H1 (cell line): ENCODE measurements around the gene WWP2.

ENCODE experiments used
- BCL11A ChIP-seq, 2 experiments: IDR thresholded peaks; one replicate each; pipeline ENCODE4 v1.6.1; 2011; ENCODE audit warnings: low read depth in 2 of 2, low read length in 2 of 2, mild to moderate bottlenecking in 2 of 2
- EZH2 ChIP-seq: fragments of 200-600 bp; sonication (generic); IDR thresholded peaks from 2 replicates; pipeline ENCODE4 v1.7.1; 2012; ENCODE audit warnings: low read depth, mild to moderate bottlenecking, moderate library complexity, low read length, inconsistent platforms; ENCODE audit not compliant: severe bottlenecking
- POLR2A ChIP-seq, 2 experiments: IDR thresholded peaks; 1 replicate in 1 of 2; 2 replicates in 1 of 2; pipeline ENCODE4 v1.6.1; 2011; ENCODE audit warnings: low read depth in 2 of 2, low read length in 2 of 2, mild to moderate bottlenecking in 2 of 2; ENCODE audit errors: control extremely low read depth in 1 of 2
- TF ChIP-seq, protein P1 (sequence below): IDR thresholded peaks from 2 replicates; pipeline ENCODE4 v1.6.1; 2011; ENCODE audit warnings: low read depth, mild to moderate bottlenecking, low read length; ENCODE audit not compliant: insufficient read depth
- TF ChIP-seq, protein P2 (sequence below): IDR thresholded peaks from 2 replicates; pipeline ENCODE4 v1.6.1; 2012; ENCODE audit warnings: low read length, inconsistent platforms

DNA sequence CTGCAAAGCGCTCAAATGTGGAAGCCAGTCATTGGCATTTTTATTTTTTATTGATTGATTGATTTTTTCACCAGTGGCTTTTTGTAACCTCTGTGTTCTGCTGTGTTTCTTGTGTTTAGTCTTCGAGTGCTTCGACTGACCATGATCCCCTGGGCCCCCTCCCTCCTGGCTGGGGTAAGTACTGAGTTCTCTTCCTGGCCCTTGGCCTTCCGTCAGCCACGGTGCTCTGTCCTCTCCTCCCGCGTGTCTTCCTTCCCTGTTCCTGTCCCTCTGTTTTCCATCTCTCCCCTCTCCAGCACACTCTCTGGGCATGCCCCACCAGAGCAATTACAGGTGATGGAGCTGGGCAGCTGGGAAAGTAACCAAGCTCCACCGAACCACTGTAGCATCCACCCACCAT, 163.2 kb downstream of the WWP2 start:
- TF ChIP-seq, protein P1, sequence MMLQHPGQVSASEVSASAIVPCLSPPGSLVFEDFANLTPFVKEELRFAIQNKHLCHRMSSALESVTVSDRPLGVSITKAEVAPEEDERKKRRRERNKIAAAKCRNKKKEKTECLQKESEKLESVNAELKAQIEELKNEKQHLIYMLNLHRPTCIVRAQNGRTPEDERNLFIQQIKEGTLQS = no peak
- no peak for TF ChIP-seq BCL11A (IDR thresholded peaks at IDR 0.05; ENCODE audit: low read depth in 2 of 2, low read length in 2 of 2)
- TF ChIP-seq POLR2A (IDR thresholded peaks at IDR 0.05; ENCODE audit: control extremely low read depth in 1 of 2, low read depth in 2 of 2, low read length in 2 of 2) = no peak
- TF ChIP-seq, protein P2, sequence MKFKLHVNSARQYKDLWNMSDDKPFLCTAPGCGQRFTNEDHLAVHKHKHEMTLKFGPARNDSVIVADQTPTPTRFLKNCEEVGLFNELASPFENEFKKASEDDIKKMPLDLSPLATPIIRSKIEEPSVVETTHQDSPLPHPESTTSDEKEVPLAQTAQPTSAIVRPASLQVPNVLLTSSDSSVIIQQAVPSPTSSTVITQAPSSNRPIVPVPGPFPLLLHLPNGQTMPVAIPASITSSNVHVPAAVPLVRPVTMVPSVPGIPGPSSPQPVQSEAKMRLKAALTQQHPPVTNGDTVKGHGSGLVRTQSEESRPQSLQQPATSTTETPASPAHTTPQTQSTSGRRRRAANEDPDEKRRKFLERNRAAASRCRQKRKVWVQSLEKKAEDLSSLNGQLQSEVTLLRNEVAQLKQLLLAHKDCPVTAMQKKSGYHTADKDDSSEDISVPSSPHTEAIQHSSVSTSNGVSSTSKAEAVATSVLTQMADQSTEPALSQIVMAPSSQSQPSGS = no peak
- no peak for TF ChIP-seq EZH2
